ENCODE results near the gene TCHP.
"Not testable (repeated sequence)": the region's sequence is repeated elsewhere in the genome, so short reads cannot be mapped to it uniquely, and the experiment has no call there.

The TCHP gene

DNA sequence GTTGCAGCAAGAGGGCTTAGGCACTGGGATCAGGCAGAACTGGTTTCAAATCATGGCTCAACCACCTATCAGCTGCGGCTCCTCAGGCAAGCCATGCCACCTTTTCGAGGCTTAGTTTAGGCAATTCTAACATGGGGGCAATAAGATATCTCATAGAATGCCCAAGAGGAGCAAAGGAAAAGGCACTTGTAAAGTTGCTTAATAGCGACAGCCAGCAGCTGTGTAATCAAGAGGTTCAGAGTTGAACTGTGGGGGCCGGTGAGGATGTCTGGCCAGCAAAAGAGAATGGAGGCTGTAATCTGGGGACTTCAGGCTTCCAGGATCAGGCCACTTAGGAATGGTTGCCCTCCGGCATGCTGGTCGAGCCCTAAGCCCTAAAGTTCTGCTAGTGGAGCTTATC, 3.0 kb upstream of the TCHP start:
- no peak for TF ChIP-seq CTCF (IDR thresholded peaks at IDR 0.05; ENCODE audit: insufficient read depth, low read depth, low read length, missing control alignments)
- DNase-seq (ENCODE audit: low read depth): peak; percentile 64
- H3K4me3 ChIP-seq (ENCODE audit: low read length): no peak overlapping the region

DNA sequence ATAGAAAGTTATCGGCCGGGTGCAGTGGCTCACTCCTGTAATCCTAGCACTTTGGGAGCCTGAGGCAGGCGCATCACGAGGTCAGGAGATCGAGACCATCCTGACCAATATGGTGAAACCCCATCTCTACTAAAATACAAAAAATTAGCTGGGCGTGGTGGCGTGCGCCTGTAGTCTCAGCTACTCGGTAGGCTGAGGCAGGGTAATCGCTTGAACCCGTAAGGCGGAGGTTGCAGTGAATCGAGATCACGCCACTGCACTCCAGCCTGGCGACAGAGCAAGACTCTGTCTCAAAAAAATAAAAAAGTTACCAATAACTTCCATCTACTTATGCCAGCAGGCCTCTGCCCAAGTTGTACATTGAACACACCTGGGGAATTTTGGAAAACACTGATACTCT, 729 bp upstream of the TCHP start:
- peak overlapping the region; percentile 93 for H3K4me3 ChIP-seq (ENCODE audit: low read length)
- DNase-seq (ENCODE audit: low read depth): not testable (repeated sequence)

DNA sequence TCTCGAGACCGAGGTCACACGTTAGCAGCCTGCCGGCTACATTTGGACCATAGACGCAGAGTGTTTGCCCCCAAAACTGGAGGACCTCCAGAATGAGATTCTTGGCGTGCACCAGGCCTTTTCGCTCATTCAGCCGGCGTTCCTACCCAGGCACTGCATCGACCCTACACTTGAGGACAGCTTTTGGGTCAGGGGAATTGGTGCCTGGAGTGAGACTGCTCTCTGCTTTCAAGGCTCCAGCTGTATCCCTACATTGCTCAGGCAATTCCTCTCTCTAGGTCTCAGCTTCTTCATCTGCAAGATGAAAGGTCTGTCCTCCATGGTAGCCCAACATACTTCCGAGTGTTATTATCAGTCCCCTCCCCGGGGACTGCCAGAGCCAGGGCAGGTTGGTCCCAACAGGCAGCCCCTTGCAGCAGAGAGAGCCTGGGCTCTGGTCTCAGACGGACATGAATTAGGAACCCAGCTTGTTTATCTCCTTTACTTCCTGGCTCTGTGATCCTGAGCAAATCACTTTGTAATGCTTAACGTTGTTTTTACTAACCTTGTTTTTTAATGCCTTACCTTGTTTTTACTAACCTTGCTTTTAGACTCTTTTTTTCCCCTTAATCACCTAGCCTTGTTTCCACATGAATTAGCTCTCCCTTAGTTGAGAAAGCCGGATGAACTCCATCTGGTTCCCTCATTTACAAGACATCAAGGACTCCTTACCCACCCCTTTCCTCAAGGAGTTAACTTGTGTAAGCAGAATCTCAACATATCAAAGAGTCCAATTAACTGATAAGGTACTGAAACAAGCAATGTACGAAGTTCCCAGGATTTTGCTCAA, 892 bp downstream of the TCHP start:
- TF ChIP-seq CTCF (IDR thresholded peaks at IDR 0.05; ENCODE audit: insufficient read depth, low read depth, low read length, missing control alignments): no peak
- peak overlapping the region; percentile 93 for H3K4me3 ChIP-seq (ENCODE audit: low read length)
- no peak for DNase-seq (ENCODE audit: low read depth)

DNA sequence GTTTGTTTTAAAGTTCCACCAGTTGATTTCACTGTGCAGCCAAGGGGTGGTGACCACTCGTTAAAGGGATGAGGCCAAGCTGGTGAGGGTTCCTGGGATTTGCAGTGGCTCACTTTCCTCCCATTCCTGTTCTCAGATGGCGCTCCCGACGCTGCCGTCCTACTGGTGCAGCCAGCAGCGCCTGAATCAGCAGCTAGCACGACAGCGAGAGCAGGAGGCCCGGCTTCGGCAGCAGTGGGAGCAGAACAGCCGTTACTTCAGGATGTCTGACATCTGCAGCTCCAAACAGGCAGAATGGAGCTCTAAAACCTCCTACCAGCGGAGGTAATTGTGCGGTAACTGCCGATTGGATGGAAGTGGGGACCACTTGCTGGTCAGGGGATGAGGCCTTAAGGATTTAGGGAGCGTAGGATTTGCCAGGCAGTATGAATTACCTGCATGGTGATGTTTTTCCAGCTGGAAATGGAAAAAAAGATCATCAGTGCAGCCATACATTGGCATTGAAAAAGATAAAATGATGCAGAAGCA, 2.9 kb downstream of the TCHP start:
- H3K4me3 ChIP-seq (ENCODE audit: low read length): no peak overlapping the region
- no peak for DNase-seq (ENCODE audit: low read depth)
- TF ChIP-seq CTCF (IDR thresholded peaks at IDR 0.05; ENCODE audit: insufficient read depth, low read depth, low read length, missing control alignments): no peak

GRCh38 chr12:109905301-109905700, 5.2 kb downstream of the TCHP start:
- no peak for DNase-seq (ENCODE audit: low read depth)
- H3K4me3 ChIP-seq (ENCODE audit: low read length): no peak overlapping the region
- TF ChIP-seq CTCF (IDR thresholded peaks at IDR 0.05; ENCODE audit: insufficient read depth, low read depth, low read length, missing control alignments): no peak

GRCh38 chr12:109910254-109910968, 10.3 kb downstream of the TCHP start:
- TF ChIP-seq CTCF (IDR thresholded peaks at IDR 0.05; ENCODE audit: insufficient read depth, low read depth, low read length, missing control alignments): no peak
- no peak overlapping the region for H3K4me3 ChIP-seq (ENCODE audit: low read length)
- no peak for DNase-seq (ENCODE audit: low read depth)

GRCh38 chr12:109910969-109911348, 10.9 kb downstream of the TCHP start:
- no peak overlapping the region for H3K4me3 ChIP-seq (ENCODE audit: low read length)
- peak; percentile 48 for TF ChIP-seq CTCF (IDR thresholded peaks at IDR 0.05; ENCODE audit: insufficient read depth, low read depth, low read length, missing control alignments)
- peak; percentile 59 for DNase-seq (ENCODE audit: low read depth)
